Trophoblast cell (in vitro differentiated cells and primary cell): ENCODE data around the gene CDC73.

Source experiments
- DNase-seq, 2 donors: peaks; one replicate each; pipeline ENCODE4 v3.0.0-alpha.2; 2016
- H2AFZ ChIP-seq: 2 replicates; pipeline ENCODE4 v1.6.1; 2013; ENCODE audit warnings: low read length, moderate library complexity, mild to moderate bottlenecking; ENCODE audit not compliant: insufficient read depth, poor library complexity
- H2AK5ac ChIP-seq: 2 replicates; pipeline ENCODE4 v1.6.1; 2013; ENCODE audit warnings: mild to moderate bottlenecking, low read length
- H2BK120ac ChIP-seq: 2 replicates; pipeline ENCODE4 v1.6.1; 2013; ENCODE audit warnings: low read length, mild to moderate bottlenecking, moderate library complexity; ENCODE audit not compliant: insufficient read depth, poor library complexity
- H2BK12ac ChIP-seq: 2 replicates; pipeline ENCODE4 v1.6.1; 2013; ENCODE audit warnings: mild to moderate bottlenecking, low read length, moderate library complexity
- H2BK5ac ChIP-seq: 2 replicates; pipeline ENCODE4 v1.6.1; 2013; ENCODE audit warnings: low read length, low read depth, moderate library complexity, mild to moderate bottlenecking; ENCODE audit not compliant: poor library complexity
- H3K14ac ChIP-seq: 2 replicates; pipeline ENCODE4 v1.6.1; 2013; ENCODE audit warnings: mild to moderate bottlenecking, low read length
- H3K18ac ChIP-seq: 2 replicates; pipeline ENCODE4 v1.6.1; 2013; ENCODE audit warnings: mild to moderate bottlenecking, low read length
- H3K23ac ChIP-seq: 2 replicates; pipeline ENCODE4 v1.6.1; 2013; ENCODE audit warnings: low read length
- H3K27ac ChIP-seq: 2 replicates; pipeline ENCODE4 v1.5.1; 2013; ENCODE audit warnings: low read depth, mild to moderate bottlenecking, inconsistent platforms, low read length, moderate library complexity
- H3K27me3 ChIP-seq: 2 replicates; pipeline ENCODE4 v1.6.1; 2013; ENCODE audit warnings: inconsistent platforms, mild to moderate bottlenecking, low read length, moderate library complexity; ENCODE audit not compliant: insufficient read depth
- H3K36me3 ChIP-seq, 2 experiments: 1 replicate in 1 of 2; 2 replicates in 1 of 2; pipeline ENCODE4 v1.6.1; 2013; ENCODE audit warnings: low read length in 2 of 2, mild to moderate bottlenecking in 2 of 2, moderate library complexity in 1 of 2; ENCODE audit not compliant: insufficient read depth in 2 of 2, control insufficient read depth in 1 of 2
- H3K4ac ChIP-seq: 2 replicates; pipeline ENCODE4 v1.6.1; 2013; ENCODE audit warnings: low read depth, mild to moderate bottlenecking, low read length, moderate library complexity
- H3K4me1 ChIP-seq, 2 experiments: 1 replicate in 1 of 2; 2 replicates in 1 of 2; pipeline ENCODE4 v1.6.1; 2013; ENCODE audit warnings: low read length in 2 of 2, mild to moderate bottlenecking in 2 of 2, moderate library complexity in 1 of 2; ENCODE audit not compliant: insufficient read depth in 2 of 2, control insufficient read depth in 1 of 2
- H3K4me2 ChIP-seq: 2 replicates; pipeline ENCODE4 v1.6.1; 2013; ENCODE audit warnings: inconsistent platforms, mild to moderate bottlenecking, low read length, moderate library complexity
- H3K4me3 ChIP-seq: 2 replicates; pipeline ENCODE4 v1.5.1; 2013; ENCODE audit warnings: mild to moderate bottlenecking, low read depth, low read length, inconsistent platforms
- H3K79me1 ChIP-seq: one replicate; pipeline ENCODE4 v1.6.1; 2013; ENCODE audit warnings: low read length
- H3K79me2 ChIP-seq: 2 replicates; pipeline ENCODE4 v1.6.1; 2013; ENCODE audit warnings: low read length, mild to moderate bottlenecking; ENCODE audit not compliant: control insufficient read depth, insufficient read depth, poor library complexity
- H3K9ac ChIP-seq: 2 replicates; pipeline ENCODE4 v1.6.1; 2013; ENCODE audit warnings: mild to moderate bottlenecking, low read length
- H3K9me3 ChIP-seq: 2 replicates; pipeline ENCODE4 v1.6.1; 2013; ENCODE audit warnings: low read depth, mild to moderate bottlenecking, control low read depth, inconsistent platforms, low read length; ENCODE audit not compliant: insufficient read depth
- H4K12ac ChIP-seq: 2 replicates; pipeline ENCODE4 v1.6.1; 2013; ENCODE audit warnings: low read depth, mild to moderate bottlenecking, low read length, moderate library complexity
- H4K8ac ChIP-seq: 2 replicates; pipeline ENCODE4 v1.6.1; 2013; ENCODE audit warnings: low read depth, mild to moderate bottlenecking, low read length, moderate library complexity
- H4K91ac ChIP-seq: one replicate; pipeline ENCODE4 v1.6.1; 2013; ENCODE audit warnings: low read depth, mild to moderate bottlenecking, low read length, moderate library complexity
- WGBS: extraction: QIAGEN DNeasy Blood & Tissue Kit; methylation state at CpG from one replicate; pipeline ENCODE4 v1.1.7; 2013; ENCODE audit warnings: missing lambda C conversion rate; ENCODE audit not compliant: insufficient read length, insufficient coverage; ENCODE audit errors: extremely low coverage; 5-methylcytosine and 5-hydroxymethylcytosine counted together

The CDC73 gene

GRCh38 chr1:193293726-193294125 lies 171.9 kb downstream of the CDC73 start:
- Histone ChIP-seq H3K4me1 (no peaks in the 10 kb centered on the region), H3K9ac (no peak overlapping the region), H4K91ac (no peak overlapping the region), H4K12ac (no peak overlapping the region), H2AK5ac (no peak overlapping the region), H3K27ac (no peak overlapping the region), H2BK120ac (no peak overlapping the region), H3K4me3 (no peak overlapping the region), H3K14ac (no peak overlapping the region), H2AFZ (no peak overlapping the region), H2BK12ac (no peak overlapping the region), H3K18ac (no peak overlapping the region), H3K79me2 (no peaks in the 10 kb centered on the region), H3K79me1 (no peaks in the 10 kb centered on the region), H3K36me3 (no peaks in the 10 kb centered on the region), H3K23ac (no peak overlapping the region), H3K27me3 (no peaks in the 10 kb centered on the region), H4K8ac (no peak overlapping the region), H3K4ac (no peak overlapping the region), H2BK5ac (no peak overlapping the region), H3K4me2 (no peak overlapping the region), H3K9me3 (no peaks in the 10 kb centered on the region)
- no CpG with 5 or more reads among the region's 2 CpGs for WGBS
- no peak for DNase-seq

GRCh38 chr1:193299038-193299437 lies 177.2 kb downstream of the CDC73 start:
- DNase-seq = no peak
- Histone ChIP-seq H3K27ac (no peak overlapping the region), H2AFZ (no peak overlapping the region), H4K8ac (no peak overlapping the region), H2BK12ac (no peak overlapping the region), H3K23ac (no peak overlapping the region), H3K79me1 (no peaks in the 10 kb centered on the region), H4K12ac (no peak overlapping the region), H4K91ac (no peak overlapping the region), H3K18ac (no peak overlapping the region), H3K4ac (no peak overlapping the region), H2AK5ac (no peak overlapping the region), H3K4me1 (no peaks in the 10 kb centered on the region), H3K4me2 (no peak overlapping the region), H3K79me2 (no peaks in the 10 kb centered on the region), H3K36me3 (no peaks in the 10 kb centered on the region), H2BK120ac (no peak overlapping the region), H3K9ac (no peak overlapping the region), H2BK5ac (no peak overlapping the region), H3K14ac (no peak overlapping the region), H3K9me3 (no peaks in the 10 kb centered on the region), H3K4me3 (no peak overlapping the region), H3K27me3 (no peaks in the 10 kb centered on the region)
- WGBS = no CpG with 5 or more reads among the region's 1 CpG

GRCh38 chr1:193301746-193302145 lies 179.9 kb downstream of the CDC73 start:
- Histone ChIP-seq H4K91ac (no peak overlapping the region), H3K14ac (no peak overlapping the region), H2AFZ (no peak overlapping the region), H4K8ac (no peak overlapping the region), H3K4me3 (no peak overlapping the region), H3K23ac (no peak overlapping the region), H3K4me1 (no peaks in the 10 kb centered on the region), H3K9ac (no peak overlapping the region), H2BK12ac (no peak overlapping the region), H2BK5ac (no peak overlapping the region), H2BK120ac (no peak overlapping the region), H3K79me2 (no peaks in the 10 kb centered on the region), H3K4ac (no peak overlapping the region), H3K4me2 (no peak overlapping the region), H3K27me3 (no peaks in the 10 kb centered on the region), H3K18ac (no peak overlapping the region), H2AK5ac (no peak overlapping the region), H3K9me3 (no peaks in the 10 kb centered on the region), H3K27ac (no peak overlapping the region), H3K79me1 (no peaks in the 10 kb centered on the region), H3K36me3 (no peaks in the 10 kb centered on the region), H4K12ac (no peak overlapping the region)
- no CpG with 5 or more reads among the region's 2 CpGs for WGBS
- no peak for DNase-seq

- Histone ChIP-seq H2BK120ac (no peak overlapping the region), H3K79me2 (no peaks in the 10 kb centered on the region)
- no CpG with 5 or more reads among the region's 1 CpG for WGBS
Observed at GRCh38 chr1:193303849-193304248, 182.0 kb downstream of the CDC73 start.

More at GRCh38 chr1:193303849-193304248, 182.0 kb downstream of the CDC73 start:
- Histone ChIP-seq H3K9ac (no peak overlapping the region), H3K27ac (no peak overlapping the region), H3K79me1 (no peaks in the 10 kb centered on the region), H3K4me1 (no peaks in the 10 kb centered on the region), H3K36me3 (no peaks in the 10 kb centered on the region), H2BK5ac (no peak overlapping the region), H3K23ac (no peak overlapping the region), H3K4me3 (no peak overlapping the region), H4K12ac (no peak overlapping the region), H4K91ac (no peak overlapping the region), H3K18ac (no peak overlapping the region), H3K4ac (no peak overlapping the region), H4K8ac (no peak overlapping the region), H3K4me2 (no peak overlapping the region), H2AFZ (no peak overlapping the region), H2BK12ac (no peak overlapping the region), H3K27me3 (no peaks in the 10 kb centered on the region), H2AK5ac (no peak overlapping the region), H3K9me3 (no peaks in the 10 kb centered on the region), H3K14ac (no peak overlapping the region)
- DNase-seq = no peak
